SK-N-MC (cell line): ENCODE results near the gene KCNJ15.

ENCODE experiments used
- EZH2 ChIP-seq: fragments of 200-600 bp; sonication (generic); IDR thresholded peaks from one replicate; pipeline ENCODE4 v1.6.1; 2017; ENCODE audit warnings: antibody characterized with exemption
- POLR2AphosphoS5 ChIP-seq: IDR thresholded peaks from 2 replicates; pipeline ENCODE4 v1.6.1; 2012; ENCODE audit warnings: mild to moderate bottlenecking, low read depth, low read length, borderline replicate concordance

DNA sequence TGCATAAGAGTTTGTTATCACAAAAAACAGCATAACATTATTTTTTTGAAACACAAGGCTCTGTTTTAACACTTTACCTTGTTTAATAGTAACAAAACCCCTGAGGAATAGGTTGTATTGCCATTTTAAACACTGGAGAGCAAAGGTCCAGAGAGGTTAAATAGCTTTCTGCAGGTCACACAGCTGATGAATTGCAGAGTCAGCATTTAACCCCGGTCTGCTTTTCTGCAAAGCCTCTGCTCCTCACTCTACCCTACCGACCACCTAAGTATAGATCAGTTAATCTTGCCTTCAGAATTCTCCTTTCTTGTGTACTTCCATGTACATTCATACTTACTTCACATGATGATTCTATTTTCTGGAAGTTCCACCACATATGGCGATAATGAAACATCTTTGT lies 42.0 kb downstream of the KCNJ15 start:
- TF ChIP-seq POLR2AphosphoS5 (no peak), EZH2 (no peak)
